ENCODE measurements around the gene SLC35F4.
"Not testable (repeated sequence)": the region's sequence is repeated elsewhere in the genome, so short reads cannot be mapped to it uniquely, and the experiment has no call there.

The SLC35F4 gene

DNA sequence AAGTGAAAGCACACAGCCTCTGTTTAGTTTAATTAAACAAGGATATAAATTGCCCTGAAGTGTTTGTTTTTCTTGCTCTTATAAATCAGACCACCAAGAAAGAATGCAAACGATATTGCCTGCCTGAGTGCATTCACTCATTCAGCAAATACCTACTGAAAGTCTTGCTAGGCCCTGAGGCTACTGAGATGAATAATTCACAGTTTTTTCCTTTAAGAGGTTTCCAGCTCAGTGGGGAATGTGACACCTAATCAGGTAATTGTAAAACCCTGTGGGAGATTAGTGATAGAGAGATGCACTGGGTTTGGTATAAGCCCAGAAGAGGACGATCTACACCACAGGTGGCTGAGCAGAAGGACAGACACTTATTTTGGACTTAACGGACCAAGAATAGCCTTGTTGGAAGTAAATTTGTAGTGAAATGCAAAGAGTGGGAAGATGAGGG lies 151.4 kb downstream of the SLC35F4 start:
- no peak for DNase-seq

DNA sequence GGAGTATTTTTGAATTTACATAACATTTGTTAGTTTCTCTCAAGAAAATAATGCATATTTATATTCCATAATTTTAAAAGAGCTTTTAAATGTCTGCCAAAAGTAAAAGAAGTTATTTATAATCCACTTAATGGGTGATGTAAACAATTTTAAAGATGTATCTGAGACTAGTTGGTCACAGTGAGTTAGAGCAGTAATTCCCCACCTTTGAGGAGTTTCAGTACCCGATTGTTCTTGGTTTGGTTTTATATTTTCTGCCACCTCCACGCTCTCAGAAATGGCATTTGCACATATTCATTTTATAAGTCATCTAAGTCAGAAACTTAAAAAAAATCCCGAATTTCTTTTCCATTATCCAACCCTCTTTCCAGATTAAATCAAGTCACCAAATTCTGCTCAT lies 153.2 kb downstream of the SLC35F4 start:
- DNase-seq = no peak

DNA sequence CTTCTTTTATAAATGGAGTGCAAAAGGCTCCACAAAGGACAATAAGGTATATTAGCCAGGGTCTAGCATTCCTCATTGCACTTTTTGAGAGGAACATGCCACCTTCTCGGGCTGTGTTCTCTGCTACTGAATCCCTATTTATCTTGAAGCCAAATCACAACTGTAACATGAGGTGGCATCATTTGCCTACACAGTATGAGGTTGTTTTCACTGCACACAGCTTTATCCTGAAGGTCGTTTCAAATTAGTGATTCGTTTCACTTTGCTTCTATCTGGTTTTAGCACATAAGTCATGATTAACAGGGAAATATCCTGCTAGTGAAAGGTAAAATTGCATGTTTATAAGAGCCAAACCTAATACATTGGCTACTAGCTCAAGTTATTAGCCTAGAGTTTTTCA lies 153.8 kb downstream of the SLC35F4 start:
- DNase-seq = no peak

DNA sequence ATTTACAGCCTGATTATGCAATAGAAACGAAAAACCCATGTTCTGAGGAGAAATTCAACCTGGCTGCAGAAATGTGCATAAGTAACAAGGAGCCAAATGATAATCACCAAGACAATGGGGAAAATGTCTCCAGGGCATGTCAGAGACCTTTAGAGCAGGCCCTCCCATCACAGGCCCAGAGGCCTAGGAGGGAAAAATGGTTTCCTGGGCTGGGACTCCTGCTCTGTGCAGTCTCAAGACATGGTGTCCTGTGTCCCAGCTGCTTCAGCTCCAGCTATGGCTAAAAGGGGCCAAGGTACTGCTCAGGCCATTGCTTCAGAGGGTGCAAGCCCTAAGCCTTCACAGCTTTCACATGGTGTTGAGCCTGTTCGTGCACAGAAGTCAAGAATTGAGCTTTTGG lies 156.0 kb downstream of the SLC35F4 start:
- DNase-seq = no peak

DNA sequence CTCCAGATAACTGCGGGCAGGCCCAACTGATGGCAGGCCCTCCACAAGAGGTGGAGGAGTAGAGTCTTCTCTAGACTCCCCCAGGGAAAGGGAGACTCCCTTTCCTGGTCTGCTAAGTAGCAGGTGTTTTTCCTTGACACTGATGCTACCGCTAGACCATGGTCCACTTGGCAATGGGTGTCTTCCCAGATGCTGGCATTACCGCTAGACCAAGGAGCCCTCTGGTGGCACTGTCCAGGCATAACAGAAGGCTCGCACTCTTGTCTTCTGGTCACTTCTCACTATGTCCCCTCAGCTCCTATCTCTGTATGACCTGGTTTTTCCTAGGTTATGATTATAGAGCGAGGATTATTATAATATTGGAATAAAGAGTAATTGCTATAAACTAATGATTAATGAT lies 156.8 kb downstream of the SLC35F4 start:
- DNase-seq = not testable (repeated sequence)

DNA sequence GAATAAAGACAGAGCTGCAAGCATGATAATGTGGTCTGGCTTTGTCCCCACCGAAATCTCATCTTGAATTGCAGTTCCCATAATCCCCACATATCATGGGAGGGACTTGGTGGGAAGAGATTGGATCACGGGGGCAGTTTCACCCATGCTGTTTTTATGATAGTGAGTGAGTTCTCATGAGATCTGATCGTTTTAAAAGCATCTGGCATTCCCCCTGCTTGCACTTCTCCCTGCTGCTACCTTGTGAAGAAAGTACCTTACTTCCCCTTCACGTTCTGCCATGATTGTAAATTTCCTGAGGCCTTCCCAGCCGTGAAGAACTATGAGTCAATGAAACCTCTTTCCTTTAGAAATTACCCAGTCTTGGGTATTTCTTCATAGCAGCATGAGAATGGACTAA lies 158.7 kb downstream of the SLC35F4 start:
- no peak for DNase-seq

DNA sequence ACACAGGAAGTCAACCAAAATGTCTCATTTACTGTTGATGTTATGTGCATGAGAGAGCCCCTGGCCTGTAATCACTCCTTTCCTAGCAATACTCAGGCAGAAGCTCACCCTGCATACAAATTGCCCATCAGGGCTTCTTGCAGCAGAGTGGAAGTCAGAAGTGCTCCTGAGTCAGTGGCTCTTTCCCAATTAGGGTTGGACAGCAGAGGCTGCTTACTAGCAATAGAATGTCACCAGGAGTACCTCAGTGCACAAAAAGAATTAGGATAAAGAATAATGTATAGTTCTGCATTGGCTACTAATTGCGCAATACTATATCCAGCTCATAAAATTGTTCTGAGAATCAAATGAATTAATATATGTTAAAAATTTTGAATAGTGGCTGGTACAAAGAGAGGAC lies 161.1 kb downstream of the SLC35F4 start:
- DNase-seq = no peak

DNA sequence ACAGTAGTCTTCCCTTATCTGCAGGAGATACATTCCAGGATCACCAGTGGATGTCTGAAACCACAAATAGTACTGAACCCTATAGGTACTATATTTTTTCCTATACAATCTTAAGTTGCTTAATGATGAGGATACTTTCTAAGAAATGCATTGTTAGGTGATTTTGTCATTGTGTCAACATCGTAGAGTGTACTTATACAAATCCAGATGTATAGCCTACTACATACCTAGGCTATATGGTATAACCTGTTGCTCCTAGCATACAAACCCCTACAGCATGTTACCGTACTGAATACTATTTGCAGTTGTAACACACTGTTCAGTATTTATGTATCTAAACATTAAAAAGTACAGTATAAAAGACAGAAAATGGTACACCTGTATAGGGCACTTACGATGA lies 165.9 kb downstream of the SLC35F4 start:
- no peak for DNase-seq

DNA sequence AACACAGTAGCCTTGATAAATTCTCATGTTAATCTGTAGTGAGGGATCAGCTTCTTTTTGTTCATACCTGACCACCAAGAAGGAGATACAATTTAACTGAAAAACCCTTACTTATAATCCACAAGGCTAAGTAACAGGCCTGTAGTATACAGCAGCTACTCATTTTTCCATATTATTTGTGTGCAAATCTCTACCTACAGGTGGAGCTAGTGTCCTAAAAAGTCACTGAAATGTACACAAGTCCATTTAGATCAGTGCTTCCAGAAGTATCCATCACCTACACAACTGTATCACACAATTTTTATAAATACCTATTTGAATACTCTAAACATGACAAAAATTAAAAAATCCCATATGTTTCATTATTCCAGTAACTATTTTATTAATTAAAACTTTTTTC lies 173.2 kb downstream of the SLC35F4 start:
- no peak for DNase-seq

DNA sequence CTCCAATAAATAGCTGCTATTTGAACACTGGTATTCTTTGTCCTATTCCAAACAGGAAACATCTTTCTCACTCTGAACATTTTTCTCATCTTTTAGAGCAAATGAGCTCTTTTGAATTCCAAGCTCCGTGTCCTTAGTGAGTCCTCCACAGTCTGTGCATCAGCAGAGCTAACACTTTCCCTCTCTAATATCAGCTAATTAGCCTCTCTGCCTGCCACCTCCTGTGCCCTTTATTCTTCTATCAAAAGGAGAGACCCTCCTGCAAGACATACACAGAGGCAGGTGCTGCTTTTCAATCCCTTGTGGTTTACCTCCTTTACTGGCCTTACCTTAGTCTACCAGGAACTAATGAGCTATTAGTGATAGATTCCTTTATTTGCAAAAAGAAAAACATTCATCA lies 178.5 kb downstream of the SLC35F4 start:
- DNase-seq = no peak

DNA sequence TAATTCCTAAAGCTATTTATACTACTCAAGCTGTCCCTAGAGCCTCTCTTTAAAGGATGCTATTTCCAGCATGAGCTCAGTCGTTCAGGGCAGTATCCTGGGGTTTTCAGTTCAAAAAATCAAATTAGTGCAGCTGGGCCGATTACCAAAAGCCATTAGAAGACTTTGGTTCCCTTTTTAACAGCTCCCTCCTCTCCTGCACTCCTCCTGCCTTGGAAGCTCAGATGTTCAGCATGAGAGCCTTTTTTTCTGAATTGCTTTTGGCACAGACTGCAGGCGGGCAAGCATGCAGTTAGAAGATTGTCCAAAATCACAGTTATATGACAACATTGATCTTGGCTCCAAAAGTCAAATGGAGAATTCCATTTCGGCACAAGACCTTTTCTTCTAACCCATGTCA lies 179.6 kb downstream of the SLC35F4 start:
- DNase-seq = no peak

DNA sequence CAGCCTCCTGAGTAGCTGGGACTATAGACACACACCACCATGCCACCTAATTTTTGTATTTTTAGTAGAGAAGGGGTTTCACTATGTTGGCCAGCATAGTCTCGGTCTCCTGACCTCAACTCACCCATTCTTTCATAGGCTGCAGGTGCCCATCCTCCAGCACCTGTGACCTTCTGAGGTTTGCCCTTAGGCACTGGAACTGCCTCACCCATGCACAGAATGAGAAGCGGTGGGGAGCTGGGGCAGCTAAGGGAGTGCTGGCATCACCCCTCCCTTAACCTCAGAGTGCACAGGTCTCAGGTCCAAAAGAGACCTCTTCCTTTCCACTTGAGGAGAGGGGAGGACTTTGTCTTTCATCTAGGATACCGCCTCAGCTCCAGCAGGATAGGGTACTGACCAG lies 194.9 kb downstream of the SLC35F4 start:
- DNase-seq = no peak

DNA sequence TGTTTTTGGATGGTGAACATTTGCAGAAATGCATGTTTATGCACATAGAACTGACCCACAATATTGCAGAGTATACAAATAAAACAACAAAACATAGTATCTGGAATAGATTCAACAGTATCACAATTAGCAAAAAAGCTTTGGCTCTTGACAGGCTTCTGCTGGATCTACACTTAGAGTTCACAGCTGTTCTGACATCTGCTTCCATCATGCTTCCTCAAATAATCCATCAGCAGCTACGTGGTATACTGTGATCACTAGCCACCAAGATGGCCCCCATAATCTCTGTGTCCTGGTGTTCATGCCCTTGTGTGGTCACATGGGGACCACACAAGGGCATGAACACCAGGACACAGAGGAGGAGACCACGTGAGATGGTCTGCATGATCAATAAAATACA lies 205.7 kb downstream of the SLC35F4 start:
- DNase-seq = no peak

DNA sequence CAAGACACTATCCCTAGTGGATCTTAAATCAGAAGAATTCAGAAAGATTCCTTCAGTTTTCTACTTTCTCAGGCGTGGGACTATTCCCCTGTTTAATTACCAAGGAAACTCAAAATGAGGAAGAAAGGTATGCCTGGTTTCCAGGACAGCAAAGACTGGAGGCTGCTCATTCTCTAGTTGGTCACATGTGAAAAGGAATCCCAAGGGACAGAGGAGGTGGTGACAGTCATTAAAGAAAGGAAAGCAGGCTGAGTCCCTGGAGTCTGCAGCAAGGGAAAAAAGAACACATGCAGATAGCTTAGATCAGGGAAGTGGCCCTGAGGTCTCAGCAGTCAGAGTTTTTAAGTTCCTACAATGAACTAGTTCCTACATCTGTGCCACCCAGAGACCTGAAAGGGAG lies 206.8 kb downstream of the SLC35F4 start:
- DNase-seq = no peak

DNA sequence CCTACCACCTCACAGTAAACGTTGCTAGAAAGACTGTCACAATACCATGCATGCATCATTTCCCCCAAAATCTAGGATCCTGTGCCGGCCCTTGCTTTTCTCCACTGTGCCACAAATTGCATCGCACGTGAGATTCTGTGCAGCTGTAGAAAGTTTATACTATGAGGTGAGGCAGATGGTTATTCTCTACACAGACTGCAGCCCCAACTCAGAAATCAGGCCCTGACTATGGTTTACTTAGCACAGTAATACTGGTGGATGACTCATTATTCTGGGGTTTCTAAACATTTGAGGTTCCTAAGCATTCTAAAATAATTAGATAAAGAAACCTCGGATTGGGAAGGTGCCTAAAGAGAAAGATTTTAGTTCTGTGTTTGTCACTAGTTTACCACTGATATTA lies 208.4 kb downstream of the SLC35F4 start:
- DNase-seq = no peak

DNA sequence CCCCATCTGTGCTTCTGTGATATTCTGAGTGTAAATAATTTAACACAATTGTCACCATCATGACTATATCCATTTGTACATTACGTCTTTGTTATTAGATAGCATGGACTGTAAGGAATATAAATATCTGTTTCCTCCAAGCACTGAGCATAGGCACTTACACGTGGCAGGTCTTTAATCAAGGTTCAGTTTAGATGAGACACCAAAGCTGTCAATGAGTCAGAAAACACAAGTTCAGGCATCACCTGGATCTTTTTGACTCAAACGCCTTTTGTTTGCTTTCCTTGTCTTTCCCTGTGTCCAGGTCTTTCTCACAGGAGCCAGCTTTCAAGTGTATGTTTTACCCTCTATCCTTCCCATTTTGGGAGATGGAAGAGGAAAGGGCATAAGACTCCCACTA lies 209.0 kb downstream of the SLC35F4 start:
- DNase-seq = no peak

DNA sequence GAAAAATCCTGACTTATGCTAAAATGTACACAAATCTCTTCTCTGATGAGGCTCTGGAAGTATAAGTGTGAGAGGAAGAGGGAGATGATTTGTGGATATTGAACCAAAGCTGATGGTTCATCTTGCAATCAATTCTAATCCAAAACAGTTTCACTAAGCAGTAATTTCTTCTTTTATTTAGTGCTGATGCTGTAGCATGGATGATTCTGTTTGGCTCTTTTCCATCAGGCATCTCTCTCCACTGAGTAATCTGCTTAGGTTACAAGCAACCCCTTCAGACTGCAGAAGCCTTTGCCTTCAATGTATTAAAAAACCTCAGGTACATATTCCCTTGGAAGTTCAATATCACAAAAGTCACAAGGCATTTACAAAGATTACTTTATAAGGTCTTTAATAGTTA lies 213.1 kb downstream of the SLC35F4 start:
- DNase-seq = no peak

DNA sequence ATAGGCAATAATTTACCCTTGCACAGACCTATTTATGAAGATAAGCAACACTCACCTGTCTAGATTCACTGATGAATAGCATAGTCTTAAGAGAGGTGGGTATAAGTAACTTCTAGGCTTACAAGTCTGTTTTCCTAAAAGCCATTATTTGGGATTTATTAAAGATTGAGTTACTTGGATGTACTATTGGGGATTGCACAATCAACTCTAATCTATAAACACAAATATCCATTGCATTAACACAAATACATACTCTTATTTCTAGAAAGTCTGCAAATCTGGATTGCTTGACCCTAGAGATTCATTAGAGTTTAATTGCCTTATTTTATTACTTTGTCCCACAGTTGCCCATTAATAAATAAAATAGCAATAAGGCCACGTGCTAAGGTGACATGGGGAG lies 224.1 kb downstream of the SLC35F4 start:
- DNase-seq = no peak

DNA sequence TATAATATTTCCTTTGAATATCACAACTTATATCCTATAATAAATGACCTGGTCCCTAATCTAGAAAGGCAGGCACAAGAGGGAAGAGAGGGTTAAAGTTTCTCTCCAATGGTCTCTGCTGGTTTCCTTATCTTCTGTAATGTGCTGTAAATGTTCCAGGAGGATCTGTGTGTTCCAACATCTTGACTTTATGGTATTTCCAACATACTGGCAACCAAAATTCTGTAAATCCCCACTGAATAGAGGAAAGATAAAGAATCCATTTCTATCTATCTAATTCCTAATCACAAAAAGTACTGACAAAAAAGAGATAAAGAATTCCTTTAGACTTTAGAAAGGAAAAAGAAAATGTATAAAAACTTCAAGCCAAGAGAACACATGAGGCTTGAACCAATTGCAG lies 225.9 kb downstream of the SLC35F4 start:
- no peak for DNase-seq

DNA sequence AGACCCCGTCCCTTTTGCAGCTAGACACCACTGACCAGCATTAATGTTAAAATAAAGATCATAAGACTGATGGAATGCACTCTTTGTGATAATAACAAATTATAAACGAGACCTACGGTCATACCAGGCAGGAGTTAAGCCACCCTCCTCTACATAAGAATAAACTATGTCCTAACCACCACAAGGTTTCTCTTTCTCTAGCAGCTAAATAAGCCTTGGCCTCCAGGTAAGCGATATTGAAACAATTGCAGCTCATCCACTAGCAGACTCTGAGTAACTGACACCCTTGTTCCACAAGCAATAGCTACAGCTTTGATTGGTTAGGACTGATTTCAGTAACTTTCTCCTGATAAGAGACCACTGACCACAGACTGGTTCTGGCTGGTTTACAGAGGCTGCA lies 228.0 kb downstream of the SLC35F4 start:
- DNase-seq = no peak

DNA sequence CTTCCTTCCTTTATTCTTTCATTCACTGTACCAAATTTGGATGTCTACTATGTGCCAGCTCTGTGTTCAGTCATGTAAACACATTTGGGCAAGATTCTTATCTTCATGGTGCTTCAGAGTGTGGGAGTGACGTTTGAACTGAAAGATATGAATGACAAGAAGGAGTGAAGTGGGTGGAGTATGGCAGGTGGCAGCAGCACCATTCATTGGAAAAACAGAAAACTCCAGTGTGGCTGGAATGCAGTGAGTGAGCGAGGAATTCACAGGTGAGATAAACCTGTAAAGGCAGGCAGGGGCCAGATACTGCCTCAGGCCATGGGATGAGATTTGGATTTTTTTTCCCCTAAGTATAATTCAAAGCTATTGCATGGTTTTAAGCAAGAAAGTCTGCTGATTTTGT lies 231.6 kb downstream of the SLC35F4 start:
- DNase-seq = no peak

DNA sequence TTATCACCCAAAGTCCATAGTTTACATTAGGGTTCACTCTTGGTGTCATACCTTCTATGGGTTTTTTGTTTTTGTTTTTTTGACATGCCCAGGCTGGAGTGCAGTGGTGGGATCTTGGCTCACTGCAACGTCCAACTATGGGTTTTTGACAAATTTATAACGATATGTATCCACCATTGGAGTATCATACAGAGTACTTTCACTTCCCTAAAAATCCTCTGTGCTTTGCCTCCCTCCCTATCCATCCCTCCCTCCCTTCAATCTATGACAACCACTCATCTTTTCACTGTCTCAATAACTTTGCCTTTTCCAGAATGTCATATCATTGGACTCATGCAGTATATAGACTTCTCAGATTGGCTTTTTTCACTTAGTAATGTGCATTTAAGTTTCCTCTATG lies 233.2 kb downstream of the SLC35F4 start:
- no peak for DNase-seq

DNA sequence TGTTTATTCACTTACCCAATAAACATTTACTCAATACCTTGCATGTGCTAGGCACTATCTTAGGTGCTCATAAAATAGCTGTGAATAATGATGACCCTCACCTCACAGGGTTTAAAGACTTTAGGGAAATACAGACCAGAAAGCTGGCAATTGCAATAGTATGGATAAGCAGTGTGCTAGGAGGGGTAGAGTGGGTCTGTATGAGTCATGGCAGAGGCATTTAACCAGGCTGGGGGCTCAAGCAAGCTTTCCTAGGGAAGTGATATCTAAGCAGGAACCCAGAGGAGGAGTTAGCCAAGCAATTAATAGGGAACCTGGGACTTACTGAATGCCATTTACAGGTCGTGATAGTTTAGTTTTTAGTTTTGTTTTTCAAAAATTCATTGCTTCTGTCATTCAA lies 248.4 kb downstream of the SLC35F4 start:
- DNase-seq = no peak

DNA sequence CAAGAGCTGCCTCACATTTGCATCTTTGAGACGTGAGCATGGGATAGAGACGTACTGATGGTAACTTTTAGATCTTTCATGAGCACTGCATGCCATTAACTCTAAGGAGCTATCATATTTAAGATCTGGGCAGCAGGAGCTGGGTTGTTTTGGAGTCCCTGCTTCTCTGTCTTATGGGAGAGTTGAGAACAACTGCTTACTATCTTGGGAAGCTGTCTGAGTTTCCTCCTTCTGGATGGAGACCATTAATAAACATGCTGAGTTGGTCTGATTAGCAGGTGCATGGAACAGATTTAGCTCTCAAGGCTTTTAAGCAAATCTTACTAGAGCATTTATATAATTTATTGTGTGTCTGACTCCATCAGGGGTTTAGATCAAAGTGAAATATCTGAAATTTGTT lies 252.9 kb downstream of the SLC35F4 start:
- no peak for DNase-seq

DNA sequence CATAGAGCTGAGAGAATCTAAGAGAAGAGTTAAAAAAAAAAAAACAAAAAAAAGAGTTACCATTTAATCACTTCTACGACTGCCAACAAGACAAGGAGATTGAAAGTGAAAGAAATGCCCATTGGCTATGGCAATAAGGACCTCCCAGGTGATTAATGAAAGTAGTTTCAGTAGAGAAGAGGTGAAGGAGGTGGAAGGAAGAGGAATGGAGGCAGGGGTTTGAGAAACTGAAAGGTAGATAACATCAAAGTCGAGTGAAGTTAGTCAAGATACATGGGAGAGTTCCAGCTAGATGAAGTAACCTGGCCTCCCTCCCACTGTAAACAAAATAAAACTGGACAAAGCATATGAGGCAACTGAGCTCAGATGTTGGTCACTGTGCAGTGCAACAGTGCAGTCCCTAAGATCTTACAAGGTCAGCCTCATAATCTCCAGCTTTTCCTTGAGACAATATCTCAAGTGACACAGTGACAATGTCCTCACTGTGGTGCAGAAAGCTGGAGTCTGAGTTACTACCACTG lies 254.3 kb downstream of the SLC35F4 start:
- no peak for DNase-seq

DNA sequence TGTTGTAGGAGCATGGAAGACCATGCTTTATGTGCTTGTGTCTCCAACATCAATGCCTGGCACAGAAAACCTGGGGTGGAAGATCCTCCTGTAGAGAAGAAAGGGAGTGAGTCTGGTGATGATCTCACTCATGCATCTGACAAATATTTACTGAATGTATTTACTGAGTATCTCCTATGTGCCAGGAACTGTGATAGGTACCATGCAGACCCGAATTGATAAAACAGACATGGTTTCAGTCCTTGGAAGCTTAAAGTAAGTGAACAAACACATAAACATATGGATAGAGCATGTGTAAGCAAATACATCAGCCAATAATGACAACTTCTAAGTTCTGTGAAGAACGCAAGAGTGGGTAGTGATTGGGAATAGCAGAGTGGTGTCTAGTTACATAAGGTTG lies 255.3 kb downstream of the SLC35F4 start:
- no peak for DNase-seq

Data from activated T-cell treated with anti-CD3 and anti-CD28 coated beads for 4 hours (primary cell).